ENCODE measurements around the gene IGFBP7.

Gene IGFBP7

GRCh38 chr4:57156242-57156990 lies 46.2 kb upstream of the IGFBP7 start:
- no peak for TF ChIP-seq TAF1 (IDR thresholded peaks at IDR 0.05; ENCODE audit: borderline replicate concordance, insufficient read depth, low read length)
- no peak for TF ChIP-seq SIN3A (IDR thresholded peaks at IDR 0.05; ENCODE audit: borderline replicate concordance, insufficient read depth, low read length)
- TF ChIP-seq POLR2AphosphoS5 (IDR thresholded peaks at IDR 0.05; ENCODE audit: low read depth, low read length) = no peak
- TF ChIP-seq REST (IDR thresholded peaks at IDR 0.05; ENCODE audit: insufficient read depth in 1 of 2, low read depth in 2 of 2, low read length in 2 of 2) = no peak
- no peak for TF ChIP-seq FOXP2 (optimal IDR thresholded peaks at IDR 0.05; ENCODE audit: borderline replicate concordance, extremely low read depth, extremely low read length, insufficient read depth)

DNA sequence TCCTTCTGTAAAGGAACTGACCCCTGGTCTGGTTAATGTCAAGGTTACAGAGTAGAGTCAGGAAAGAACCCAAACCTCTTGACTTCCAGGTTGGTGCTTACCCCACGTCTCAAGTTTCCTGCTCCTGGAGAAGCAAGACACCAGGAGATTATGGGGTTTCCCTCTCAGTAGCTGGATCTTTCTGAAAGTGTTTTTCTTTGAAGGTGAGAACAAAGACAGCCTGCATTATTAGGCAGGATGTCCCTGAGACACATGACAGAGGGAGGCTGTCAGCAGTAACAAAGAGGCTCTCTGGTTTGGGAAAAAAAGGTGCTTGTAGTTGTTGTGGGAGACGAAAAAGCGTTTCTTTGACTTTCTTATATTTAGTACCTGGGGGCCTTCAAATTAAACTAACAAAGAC lies 44.7 kb upstream of the IGFBP7 start:
- no peak for TF ChIP-seq TAF1 (IDR thresholded peaks at IDR 0.05; ENCODE audit: borderline replicate concordance, insufficient read depth, low read length)

- TF ChIP-seq TAF1 (IDR thresholded peaks at IDR 0.05; ENCODE audit: borderline replicate concordance, insufficient read depth, low read length) (peak; percentile 9; the same call in 1 of the 2 replicates), REST (IDR thresholded peaks at IDR 0.05; ENCODE audit: insufficient read depth in 1 of 2, low read depth in 2 of 2, low read length in 2 of 2) (no peak)
Observed at GRCh38 chr4:57154191-57154590, 44.0 kb upstream of the IGFBP7 start.

GRCh38 chr4:57153207-57153606 lies 43.0 kb upstream of the IGFBP7 start:
- TF ChIP-seq POLR2AphosphoS5 (IDR thresholded peaks at IDR 0.05; ENCODE audit: low read depth, low read length) = no peak
- TF ChIP-seq FOXP2 (optimal IDR thresholded peaks at IDR 0.05; ENCODE audit: borderline replicate concordance, extremely low read depth, extremely low read length, insufficient read depth) = no peak
- TF ChIP-seq REST (IDR thresholded peaks at IDR 0.05; ENCODE audit: insufficient read depth in 1 of 2, low read depth in 2 of 2, low read length in 2 of 2) = no peak
- no peak for TF ChIP-seq TAF1 (IDR thresholded peaks at IDR 0.05; ENCODE audit: borderline replicate concordance, insufficient read depth, low read length)
- no peak for TF ChIP-seq SIN3A (IDR thresholded peaks at IDR 0.05; ENCODE audit: borderline replicate concordance, insufficient read depth, low read length)

DNA sequence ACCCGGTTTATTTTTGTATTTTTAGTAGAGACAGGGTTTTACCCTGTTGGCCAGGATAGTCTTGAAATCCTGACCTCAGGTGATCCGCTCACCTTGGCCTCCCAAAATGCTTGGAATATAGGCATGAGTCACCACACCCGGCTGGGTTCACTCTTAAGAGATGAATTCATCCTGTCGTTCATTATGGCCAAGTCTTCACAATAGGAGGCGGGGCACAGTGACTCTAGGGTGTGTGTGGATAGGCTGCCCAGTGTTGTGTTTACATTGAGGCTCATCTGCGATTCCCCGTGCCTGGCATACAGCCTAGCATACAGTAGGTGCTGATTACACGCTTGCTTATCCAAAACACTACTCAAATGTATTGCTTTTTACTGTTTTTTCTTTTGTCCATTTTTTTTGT lies 41.3 kb upstream of the IGFBP7 start:
- TF ChIP-seq POLR2AphosphoS5 (IDR thresholded peaks at IDR 0.05; ENCODE audit: low read depth, low read length) (no peak), TAF1 (IDR thresholded peaks at IDR 0.05; ENCODE audit: borderline replicate concordance, insufficient read depth, low read length) (no peak), REST (IDR thresholded peaks at IDR 0.05; ENCODE audit: insufficient read depth in 1 of 2, low read depth in 2 of 2, low read length in 2 of 2) (no peak), SIN3A (IDR thresholded peaks at IDR 0.05; ENCODE audit: borderline replicate concordance, insufficient read depth, low read length) (no peak), FOXP2 (optimal IDR thresholded peaks at IDR 0.05; ENCODE audit: borderline replicate concordance, extremely low read depth, extremely low read length, insufficient read depth) (no peak)
